ENCODE measurements around the gene KRTAP10-6.

DNA sequence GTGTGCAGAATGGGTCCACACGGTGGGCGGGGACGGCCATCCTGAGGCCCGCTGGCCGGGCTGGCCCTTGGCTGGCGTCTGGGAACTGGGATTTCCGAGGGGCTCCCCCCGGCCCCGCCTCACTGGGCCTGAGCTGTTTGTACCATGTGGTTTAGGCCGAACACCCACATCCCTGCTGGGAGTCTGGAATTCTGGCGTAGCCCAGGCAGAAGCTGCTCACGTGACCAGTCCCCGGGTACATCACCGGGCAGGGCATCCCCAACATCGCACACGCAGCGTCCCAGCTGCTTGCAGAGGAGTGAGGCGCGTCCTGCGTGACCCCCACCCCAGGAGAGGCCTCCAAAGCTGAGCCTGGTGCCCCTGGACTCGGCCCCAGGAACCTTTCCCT is 10.2 kb upstream of the KRTAP10-6 start:
- TF ChIP-seq CTCF (IDR thresholded peaks at IDR 0.05; ENCODE audit: insufficient read depth, low read length, poor library complexity, severe bottlenecking) (no peak), EZH2phosphoT487 (conservative IDR thresholded peaks at IDR 0.05; ENCODE audit: low read length) (no peak)
